PC-3 (cell line): ENCODE results near the gene RAD51AP1. TPM values are rescaled to one million over a fixed set of nuclear protein-coding genes. Genes with fewer than 3 reads are reported as not detected.

Source experiments
- ATAC-seq: fragments of 200-7000 bp; cut with Tn5 transposase; 2 replicates; pipeline ENCODE4 v1.9.1; 2020; ENCODE audit warnings: mild to moderate bottlenecking, moderate library complexity
- BruUV-seq: library from RNA; stranded (reverse); fragments of 400-500 nt; replicated peaks from 2 replicates; lab custom pipeline; 2021; lab: Mats Ljungman, UMichigan
- CTCF ChIA-PET: fragments of 300-600 bp; sonication (Branson Sonifier 250); formaldehyde crosslinking; loops from one replicate; lab custom pipeline; 2022; ENCODE audit warnings: antibody characterized with exemption; lab: Charles Lee
- POLR2A ChIA-PET: fragments of 300-600 bp; sonication (Branson Sonifier 250); formaldehyde crosslinking; loops from one replicate; lab custom pipeline; 2022; ENCODE audit warnings: antibody characterized with exemption; ENCODE audit not compliant: unreplicated experiment; lab: Charles Lee
- DNase-seq: peaks from one replicate; pipeline ENCODE4 v3.0.0-alpha.2; 2015
- H2AFZ ChIP-seq: fragments of 300-600 bp; sonication (generic); 2 replicates; pipeline ENCODE4 v1.6.0; 2016; ENCODE audit warnings: antibody characterized with exemption, low read length
- H3F3A ChIP-seq: fragments of 300-600 bp; sonication (generic); one replicate; pipeline ENCODE4 v1.6.0; 2017; ENCODE audit warnings: antibody characterized with exemption, low read length, control low read depth, mild to moderate bottlenecking; ENCODE audit not compliant: unreplicated experiment
- H3K27ac ChIP-seq: fragments of 300-600 bp; sonication (generic); 2 replicates; pipeline ENCODE4 v1.5.1; 2016; ENCODE audit warnings: mild to moderate bottlenecking, low read length
- H3K27me3 ChIP-seq: fragments of 300-600 bp; sonication (generic); 2 replicates; pipeline ENCODE4 v1.6.1; 2016; ENCODE audit warnings: low read length, mixed read lengths
- H3K36me3 ChIP-seq: fragments of 300-600 bp; sonication (generic); 2 replicates; pipeline ENCODE4 v1.6.1; 2016; ENCODE audit warnings: low read depth, mixed run types, low read length, mixed read lengths
- H3K4me1 ChIP-seq: fragments of 300-600 bp; sonication (generic); 2 replicates; pipeline ENCODE4 v1.5.1; 2016; ENCODE audit warnings: low read length; ENCODE audit not compliant: insufficient read depth
- H3K4me2 ChIP-seq: fragments of 300-600 bp; sonication (generic); 2 replicates; pipeline ENCODE4 v1.6.0; 2016; ENCODE audit warnings: low read length
- H3K4me3 ChIP-seq: fragments of 300-600 bp; sonication (generic); 2 replicates; pipeline ENCODE4 v1.5.1; 2016; ENCODE audit warnings: mild to moderate bottlenecking, low read length, mixed read lengths
- H3K79me2 ChIP-seq: fragments of 300-600 bp; sonication (generic); 2 replicates; pipeline ENCODE4 v1.6.1; 2017; ENCODE audit warnings: low read length, mixed read lengths
- H3K9ac ChIP-seq: fragments of 300-600 bp; sonication (generic); 2 replicates; pipeline ENCODE4 v1.6.0; 2016; ENCODE audit warnings: mild to moderate bottlenecking, low read length
- H3K9me2 ChIP-seq: fragments of 300-600 bp; sonication (generic); replicated peaks from 2 replicates; pipeline ENCODE4 v1.6.1; 2016; ENCODE audit warnings: mixed run types, low read length, mixed read lengths
- H3K9me3 ChIP-seq: fragments of 300-600 bp; sonication (generic); 2 replicates; pipeline ENCODE4 v1.6.1; 2016; ENCODE audit warnings: low read length, mixed read lengths
- H4K20me1 ChIP-seq: fragments of 300-600 bp; sonication (generic); 2 replicates; pipeline ENCODE4 v1.6.1; 2016; ENCODE audit warnings: low read length, mixed read lengths
- CTCF ChIP-seq: fragments of 300-600 bp; sonication (generic); conservative IDR thresholded peaks from 2 replicates; pipeline ENCODE4 v1.5.1; 2017; ENCODE audit warnings: antibody characterized with exemption, low read depth, mild to moderate bottlenecking, low read length
- EZH2 ChIP-seq: fragments of 300-600 bp; sonication (generic); IDR thresholded peaks from one replicate; pipeline ENCODE4 v1.6.1; 2017; ENCODE audit warnings: antibody characterized with exemption, mild to moderate bottlenecking, low read length; ENCODE audit not compliant: unreplicated experiment
- EZH2phosphoT487 ChIP-seq: fragments of 300-600 bp; sonication (generic); IDR thresholded peaks from 2 replicates; pipeline ENCODE4 v1.6.1; 2018; ENCODE audit warnings: mild to moderate bottlenecking, antibody characterized with exemption, low read length, borderline replicate concordance
- intact Hi-C: fragments of 100-400 bp; cut with micrococcal nuclease; formaldehyde crosslinking; loops from 2 replicates; pipeline ENCODE4 v1.9.0; 2023
- total RNA-seq: library from RNA; depleted of rRNA; stranded (reverse); fragments of >200 nt; gene quantifications from 2 replicates; pipeline ENCODE4 v1.2.3, GENCODE V29; 2014

RAD51AP1 gene
- total RNA-seq, 1 experiment from 2014 or later, result 24.7 TPM

- Histone ChIP-seq H3K9ac (no peak overlapping the region), H3K4me3 (no peak overlapping the region), H3K27me3 (no peaks in the 10 kb centered on the region), H4K20me1 (no peaks in the 10 kb centered on the region), H3K36me3 (no peaks in the 10 kb centered on the region), H3K4me1 (no peaks in the 10 kb centered on the region), H3K9me2 (no peaks in the 10 kb centered on the region), H3K4me2 (no peak overlapping the region), H3K79me2 (no peaks in the 10 kb centered on the region), H3F3A (no peaks in the 10 kb centered on the region), H3K27ac (no peak overlapping the region), H3K9me3 (no peaks in the 10 kb centered on the region), H2AFZ (no peak overlapping the region)
- no peak for TF ChIP-seq EZH2
- no peak for TF ChIP-seq EZH2phosphoT487
- no peak for TF ChIP-seq CTCF
- BruUV-seq, result no TSS peak
- ATAC-seq (no peak), DNase-seq (no peak)
- POLR2A ChIA-PET, result no interaction called here
- intact Hi-C loops, result no loop called here
- CTCF ChIA-PET, result no interaction called here
Observed at GRCh38 chr12:4587108-4587507, 48.4 kb downstream of the RAD51AP1 start.

- Histone ChIP-seq H2AFZ (no peak overlapping the region), H3K79me2 (no peaks in the 10 kb centered on the region), H3K9me2 (no peaks in the 10 kb centered on the region), H3K9me3 (no peaks in the 10 kb centered on the region), H3F3A (no peaks in the 10 kb centered on the region), H3K9ac (no peak overlapping the region), H3K36me3 (no peaks in the 10 kb centered on the region), H4K20me1 (no peaks in the 10 kb centered on the region), H3K27me3 (no peaks in the 10 kb centered on the region), H3K27ac (no peak overlapping the region), H3K4me3 (no peak overlapping the region), H3K4me2 (no peak overlapping the region), H3K4me1 (no peaks in the 10 kb centered on the region)
- CTCF ChIA-PET, result no interaction called here
- POLR2A ChIA-PET, result no interaction called here
- intact Hi-C loops, result no loop called here
- DNase-seq (no peak), ATAC-seq (no peak)
- TF ChIP-seq EZH2 (no peak), EZH2phosphoT487 (no peak), CTCF (no peak)
- no TSS peak for BruUV-seq
Observed at GRCh38 chr12:4588916-4589315, 50.2 kb downstream of the RAD51AP1 start.

GRCh38 chr12:4589941-4590340, 51.3 kb downstream of the RAD51AP1 start:
- no peak overlapping the region for H2AFZ ChIP-seq
- no peak overlapping the region for H3K27ac ChIP-seq
- H3K4me3 ChIP-seq, result no peak overlapping the region
- POLR2A ChIA-PET, result no interaction called here
- no peak overlapping the region for H3K9ac ChIP-seq
- no peaks in the 10 kb centered on the region for H4K20me1 ChIP-seq
- BruUV-seq, result no TSS peak
- TF ChIP-seq EZH2 (no peak), EZH2phosphoT487 (no peak), CTCF (no peak)
- no peaks in the 10 kb centered on the region for H3K9me2 ChIP-seq
- H3K79me2 ChIP-seq, result no peaks in the 10 kb centered on the region
- H3F3A ChIP-seq, result no peaks in the 10 kb centered on the region
- CTCF ChIA-PET, result no interaction called here
- H3K36me3 ChIP-seq, result no peaks in the 10 kb centered on the region
- no peak overlapping the region for H3K4me2 ChIP-seq
- no peaks in the 10 kb centered on the region for H3K9me3 ChIP-seq
- H3K4me1 ChIP-seq, result no peaks in the 10 kb centered on the region
- H3K27me3 ChIP-seq, result no peaks in the 10 kb centered on the region
- no peak for DNase-seq
- intact Hi-C loops, result no loop called here
- ATAC-seq, result no peak
